Cerebellar nuclear complex (tissue), 1 donor: ENCODE measurements around the gene ABCB1.
"Not testable (repeated sequence)": the region's sequence is repeated elsewhere in the genome, so short reads cannot be mapped to it uniquely, and the experiment has no call there.

Experiments
- DNase-seq, 2 experiments: peaks; one replicate each; lab custom pipeline; 2025; lab: John Stamatoyannopoulos, UW

Gene ABCB1

GRCh38 chr7:87575521-87575920 lies 25.2 kb downstream of the ABCB1 start:
- no peak for DNase-seq

DNA sequence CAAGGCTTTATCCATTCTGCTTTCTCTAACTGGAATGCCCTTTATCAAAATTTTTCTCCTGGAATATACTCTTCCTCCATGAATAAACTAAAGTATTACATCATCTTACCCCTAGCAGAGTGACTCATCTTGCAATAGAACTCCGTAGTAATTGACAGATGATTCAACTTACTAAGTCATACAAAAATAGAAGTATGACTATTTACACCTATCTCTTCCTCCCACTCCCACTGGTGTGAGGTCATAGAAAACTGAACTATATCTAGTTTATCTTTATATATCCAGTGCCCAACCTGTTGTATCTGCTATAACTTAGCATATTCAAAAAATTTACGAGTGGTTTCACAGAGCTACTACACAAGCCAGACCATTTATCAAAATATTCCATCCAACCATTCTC lies 26.1 kb downstream of the ABCB1 start:
- no peak for DNase-seq

DNA sequence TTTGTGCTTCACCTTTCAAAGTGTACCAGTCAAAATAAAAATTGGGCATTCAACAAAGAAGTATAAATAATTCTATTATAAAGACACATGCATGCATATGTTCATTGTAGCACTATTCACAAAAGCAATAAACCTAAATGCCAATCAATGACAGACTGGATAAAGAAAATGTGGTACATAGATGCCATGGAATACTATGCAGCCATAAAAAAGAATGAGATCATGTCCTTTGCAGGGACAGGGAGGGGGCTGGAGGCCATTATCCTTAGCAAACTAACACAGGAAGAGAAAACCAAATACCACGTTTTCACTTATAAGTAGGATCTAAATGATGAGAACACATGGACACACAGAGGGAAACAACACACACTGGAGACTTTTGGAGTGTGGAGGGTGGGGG lies 28.2 kb downstream of the ABCB1 start:
- not testable (repeated sequence) for DNase-seq

DNA sequence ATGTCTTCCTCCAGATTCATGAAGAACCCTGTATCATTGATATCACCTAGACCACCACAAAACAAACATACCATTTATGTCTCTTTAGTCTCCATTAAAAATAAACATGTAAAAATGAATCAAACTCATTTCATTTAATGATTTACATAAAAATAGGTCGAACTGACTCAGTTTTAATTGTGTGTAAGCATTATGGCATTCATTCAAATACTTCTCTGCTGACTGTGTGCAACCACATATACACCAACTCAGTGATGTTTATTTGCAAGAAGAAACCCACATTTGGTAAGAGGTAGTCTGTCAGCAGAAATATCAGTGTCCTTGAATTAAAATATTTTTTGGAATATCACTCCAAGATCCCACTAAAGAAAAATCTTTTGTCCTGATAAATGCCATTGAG lies 30.5 kb downstream of the ABCB1 start:
- no peak for DNase-seq

DNA sequence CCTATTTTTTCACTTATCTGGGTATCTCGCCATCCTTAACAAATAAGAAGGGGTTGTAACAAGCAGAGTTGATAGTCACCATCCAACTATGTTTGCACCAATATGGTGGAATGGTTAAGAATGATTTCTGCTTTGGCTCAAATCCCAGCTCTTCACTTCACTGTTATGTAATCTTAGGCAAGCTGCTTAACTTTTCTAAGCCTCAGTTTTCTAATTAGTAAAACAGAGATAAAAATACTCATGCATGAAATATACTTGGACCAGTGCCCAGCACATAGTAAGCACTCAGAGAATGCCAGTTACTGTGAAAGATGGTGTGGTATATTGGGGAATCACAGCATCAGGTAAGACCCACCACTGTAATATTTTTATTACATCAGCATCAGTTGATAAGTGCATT lies 33.6 kb downstream of the ABCB1 start:
- no peak for DNase-seq

- no peak for DNase-seq
These were observed 34.3 kb downstream of the ABCB1 start for GRCh38 chr7:87566311-87566900.

- DNase-seq, result no peak
These were observed 34.8 kb downstream of the ABCB1 start for GRCh38 chr7:87565877-87566276.

GRCh38 chr7:87564296-87564963 lies 36.3 kb downstream of the ABCB1 start:
- no peak for DNase-seq

DNA sequence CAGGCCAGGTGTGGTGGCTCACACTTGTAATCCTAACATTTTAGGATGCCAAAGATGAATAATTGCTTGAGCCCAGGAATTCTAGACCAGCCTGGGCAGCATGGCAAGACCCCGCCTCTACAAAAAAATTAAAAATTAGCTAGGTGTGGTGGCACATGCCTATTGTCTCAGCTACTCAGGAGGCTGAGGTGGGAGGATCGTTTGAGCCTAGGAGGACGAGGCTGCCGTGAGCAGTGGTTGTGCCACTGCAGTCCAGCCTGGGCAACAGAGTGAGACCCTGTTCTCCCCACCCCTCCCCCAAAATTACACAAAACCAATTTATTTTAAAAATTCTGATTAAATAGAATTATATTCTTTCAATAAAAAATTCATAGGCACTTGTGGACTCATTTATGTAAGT lies 39.0 kb downstream of the ABCB1 start:
- DNase-seq, result no peak

- DNase-seq, result no peak
These were observed 39.6 kb downstream of the ABCB1 start for GRCh38 chr7:87561102-87561501.

- DNase-seq, result no peak
These were observed 48.3 kb downstream of the ABCB1 start for GRCh38 chr7:87552351-87552900.

- no peak for DNase-seq
These were observed 52.4 kb downstream of the ABCB1 start for GRCh38 chr7:87548123-87548919.

GRCh38 chr7:87545760-87546159 lies 54.9 kb downstream of the ABCB1 start:
- DNase-seq, result no peak

- DNase-seq, result no peak
These were observed 57.1 kb downstream of the ABCB1 start for GRCh38 chr7:87543623-87544022.

GRCh38 chr7:87541648-87542047 lies 59.0 kb downstream of the ABCB1 start:
- no peak for DNase-seq

DNA sequence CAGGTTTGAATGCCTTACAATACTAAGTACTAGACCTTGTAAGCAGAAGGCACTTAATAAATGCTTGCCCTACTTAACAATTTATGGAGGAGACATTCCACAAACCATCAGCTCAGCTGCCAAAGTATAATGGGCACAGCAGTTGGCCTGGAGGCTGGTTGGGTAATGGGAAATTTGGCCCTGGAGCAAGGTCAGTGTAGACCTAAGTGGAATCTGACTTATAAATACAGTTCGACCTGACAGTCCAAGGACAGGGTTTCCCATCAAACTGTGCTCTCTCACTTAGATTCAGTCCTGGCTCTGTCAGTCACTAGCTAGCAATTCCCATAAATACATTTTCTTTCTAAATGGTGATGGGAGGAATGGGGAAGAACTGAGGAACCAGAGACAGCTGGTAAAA lies 62.6 kb downstream of the ABCB1 start:
- no peak for DNase-seq

DNA sequence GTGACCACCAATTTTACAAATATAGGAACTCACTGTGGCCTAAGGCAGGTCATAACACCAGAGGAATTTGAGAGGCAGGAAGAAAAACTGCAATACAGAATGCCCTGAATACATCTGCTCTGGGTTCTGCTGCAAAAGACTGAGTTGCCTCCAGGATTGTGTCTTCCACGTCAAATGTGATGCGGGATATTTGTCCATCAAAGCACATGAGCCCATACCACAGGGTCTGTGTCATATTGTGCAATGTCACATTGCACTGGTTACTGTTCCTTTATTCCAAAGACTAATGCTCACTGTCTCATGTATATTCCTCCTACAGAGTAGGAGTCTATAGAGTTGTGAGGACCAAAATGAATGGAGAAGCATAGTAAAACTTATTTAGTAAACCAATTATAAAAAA lies 66.6 kb downstream of the ABCB1 start:
- no peak for DNase-seq

GRCh38 chr7:87530126-87530525 lies 70.6 kb downstream of the ABCB1 start:
- DNase-seq, result no peak

DNA sequence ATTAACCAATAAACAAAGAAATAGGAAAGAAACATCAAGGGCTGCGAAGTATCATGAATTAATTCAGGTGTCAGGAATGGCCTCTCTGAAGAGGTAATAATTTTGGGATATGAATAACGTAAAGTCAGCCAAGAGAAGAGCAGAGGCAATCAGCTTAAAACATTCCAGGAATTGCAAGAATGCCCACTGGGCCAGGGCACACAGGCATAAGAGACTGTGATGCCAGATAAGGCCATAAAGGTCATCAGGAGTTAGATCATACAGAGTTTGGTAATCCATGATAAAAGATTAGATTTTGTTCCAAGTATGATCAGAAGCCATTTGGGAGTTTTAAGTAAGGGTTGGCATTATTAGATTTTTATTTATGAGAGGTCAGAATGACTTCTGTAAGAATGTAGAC lies 72.0 kb downstream of the ABCB1 start:
- DNase-seq, result no peak

GRCh38 chr7:87518735-87519134 lies 81.9 kb downstream of the ABCB1 start:
- DNase-seq, result no peak

DNA sequence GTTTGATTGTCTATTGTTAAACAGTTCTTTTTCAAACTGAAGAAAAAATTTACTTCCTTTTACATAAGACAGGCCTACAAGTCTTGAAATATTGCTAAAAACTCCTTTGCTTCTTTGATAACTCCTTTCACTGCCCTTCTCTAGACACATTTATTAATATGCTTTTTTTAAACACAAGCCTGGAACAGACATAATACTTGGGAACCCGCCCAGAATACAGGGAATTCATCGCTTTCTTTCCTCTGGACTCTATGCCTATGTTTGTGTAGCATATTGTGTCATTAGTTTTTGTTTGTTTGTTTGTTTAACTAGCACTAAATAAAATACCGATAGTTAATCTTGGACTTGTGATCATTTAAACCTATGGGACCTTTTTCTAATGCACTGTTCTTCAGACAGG lies 82.8 kb downstream of the ABCB1 start:
- no peak for DNase-seq

DNA sequence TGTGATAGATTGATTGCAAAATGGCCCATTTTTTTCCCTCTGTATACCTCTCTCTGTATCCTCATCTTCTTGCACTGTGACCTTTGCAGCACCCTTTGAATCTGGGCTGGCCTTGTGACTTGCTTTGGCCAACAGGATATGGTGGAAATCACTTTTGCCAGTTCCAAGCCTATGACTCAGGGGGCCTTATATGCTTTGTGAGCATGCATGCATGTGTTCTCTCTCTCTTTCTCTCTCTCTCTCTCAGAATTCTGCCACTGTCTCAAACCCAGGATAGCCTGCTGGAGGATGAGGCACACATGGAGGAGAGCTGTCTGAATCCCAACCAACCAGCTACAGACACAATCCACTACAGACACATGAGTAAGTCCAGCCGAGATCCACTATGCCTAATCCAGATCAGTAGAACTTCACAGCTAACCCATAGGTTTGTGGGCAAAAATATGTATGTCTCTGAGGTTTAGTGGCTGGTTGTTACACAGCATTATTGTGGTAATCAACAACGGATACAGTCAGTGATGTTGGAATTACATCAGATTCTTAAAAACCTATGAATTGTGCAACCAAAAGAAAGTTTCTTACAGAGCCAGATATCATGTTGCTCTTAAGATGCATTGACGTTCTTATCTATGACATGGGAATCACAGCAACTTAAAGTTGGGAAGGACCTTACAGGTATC lies 83.4 kb downstream of the ABCB1 start:
- DNase-seq, result no peak
